H1 (cell line): ENCODE measurements around the gene RBM5. TPM values are rescaled to one million over a fixed set of nuclear protein-coding genes. Genes with fewer than 3 reads are reported as not detected.
A peak's percentile ranks its signal among the peaks of the same experiment; 100 is the strongest.

ENCODE experiments used
- CTCF ChIA-PET: fragments of 300-600 bp; sonication (Branson Sonifier 250); formaldehyde crosslinking; loops from one replicate; lab custom pipeline; 2021; ENCODE audit not compliant: partially characterized antibody; lab: Charles Lee
- POLR2A ChIA-PET: fragments of 300-600 bp; sonication (Branson Sonifier 250); formaldehyde crosslinking; loops from one replicate; lab custom pipeline; 2021; ENCODE audit warnings: inconsistent platforms; ENCODE audit not compliant: partially characterized antibody; lab: Charles Lee
- DNase-seq, 2 experiments: peaks; one replicate each; pipeline versions ENCODE4 v3.0.0 to v3.0.0-alpha.2; 2010 to 2022; ENCODE audit warnings: low spot score in 2 of 2, low read depth in 1 of 2, mixed read lengths in 1 of 2
- FAIRE-seq: peaks from 2 replicates; lab custom pipeline; 2011; peaks lifted over from hg19 to GRCh38; lab: Jason Lieb, UNC
- H2AFZ ChIP-seq: 2 replicates; pipeline ENCODE4 v1.8.1; 2012; ENCODE audit warnings: low read length, inconsistent platforms
- H2AK5ac ChIP-seq: 2 replicates; pipeline ENCODE4 v1.6.1; 2013; ENCODE audit warnings: low read depth, low read length
- H2BK120ac ChIP-seq: replicated peaks from 2 replicates; pipeline ENCODE3; 2013; ENCODE audit warnings: low read depth, low read length, inconsistent platforms
- H2BK12ac ChIP-seq: 2 replicates; pipeline ENCODE4 v1.6.1; 2013; ENCODE audit warnings: low read depth, low read length
- H2BK15ac ChIP-seq: 2 replicates; pipeline ENCODE4 v1.6.1; 2013; ENCODE audit warnings: low read length
- H2BK20ac ChIP-seq: 2 replicates; pipeline ENCODE4 v1.6.1; 2013; ENCODE audit warnings: low read length
- H2BK5ac ChIP-seq: 2 replicates; pipeline ENCODE4 v1.6.1; 2013; ENCODE audit warnings: low read depth, low read length
- H3K14ac ChIP-seq: 2 replicates; pipeline ENCODE4 v1.6.1; 2013; ENCODE audit warnings: inconsistent platforms; ENCODE audit not compliant: insufficient read length
- H3K18ac ChIP-seq: 2 replicates; pipeline ENCODE4 v1.6.1; 2013; ENCODE audit warnings: low read length; ENCODE audit errors: extremely low read depth
- H3K23ac ChIP-seq: 2 replicates; pipeline ENCODE4 v1.6.1; 2013; ENCODE audit warnings: inconsistent platforms; ENCODE audit not compliant: insufficient read length
- H3K23me2 ChIP-seq: 2 replicates; pipeline ENCODE4 v1.6.1; 2013; ENCODE audit warnings: low read depth, low read length
- H3K27ac ChIP-seq: 2 replicates; pipeline ENCODE4 v1.6.1; 2011; ENCODE audit warnings: low read depth, low read length, inconsistent platforms
- H3K27me3 ChIP-seq, 4 experiments: replicated peaks in 1 of 4; 1 replicate in 1 of 4; 2 replicates in 3 of 4; pipeline versions ENCODE4 v1.6.1 to v1.8.1; 2011 to 2013; ENCODE audit warnings: low read length in 3 of 4, mild to moderate bottlenecking in 3 of 4, inconsistent platforms in 2 of 4, mixed read lengths in 2 of 4, moderate library complexity in 1 of 4; ENCODE audit not compliant: control insufficient read depth in 3 of 4, insufficient read depth in 3 of 4; ENCODE audit errors: extremely low read depth in 1 of 4
- H3K36me3 ChIP-seq, 4 experiments: 2 replicates each; pipeline versions ENCODE4 v1.6.1 to v1.8.1; 2011 to 2013; ENCODE audit warnings: mild to moderate bottlenecking in 4 of 4, low read length in 3 of 4, moderate library complexity in 2 of 4, control low read depth in 1 of 4, inconsistent platforms in 1 of 4; ENCODE audit not compliant: insufficient read depth in 4 of 4, control insufficient read depth in 2 of 4
- H3K4ac ChIP-seq: replicated peaks from 2 replicates; pipeline ENCODE3; 2013; ENCODE audit warnings: low read length, low read depth, mixed read lengths, inconsistent platforms; ENCODE audit not compliant: insufficient read length
- H3K4me1 ChIP-seq, 4 experiments: replicated peaks in 1 of 4; 1 replicate in 1 of 4; 2 replicates in 3 of 4; pipeline versions ENCODE4 v1.6.1 to v1.8.1; 2011 to 2013; ENCODE audit warnings: low read length in 3 of 4, inconsistent platforms in 2 of 4, mixed read lengths in 1 of 4; ENCODE audit not compliant: insufficient read depth in 4 of 4, control insufficient read depth in 3 of 4
- H3K4me2 ChIP-seq, 2 experiments: 2 replicates each; pipeline versions ENCODE4 v1.6.1 to v1.8.1; 2011 to 2013; ENCODE audit warnings: low read depth in 2 of 2, low read length in 2 of 2, control low read depth in 1 of 2, inconsistent platforms in 1 of 2, mild to moderate bottlenecking in 1 of 2; ENCODE audit not compliant: insufficient read depth in 1 of 2
- H3K4me3 ChIP-seq, 4 experiments: fragments of 200-600, 300-600 bp in 1 of 4; sonication (generic), shearing (Covaris generic), sonication (Bioruptor Twin) in 1 of 4; 2 replicates each; pipeline versions ENCODE4 v1.5.1 to v1.8.1; 2011 to 2016; ENCODE audit warnings: low read length in 4 of 4, low read depth in 3 of 4, control low read depth in 2 of 4, inconsistent platforms in 2 of 4, mild to moderate bottlenecking in 2 of 4, mixed read lengths in 1 of 4, moderate library complexity in 1 of 4; ENCODE audit not compliant: insufficient read depth in 2 of 4; ENCODE audit errors: extremely low read depth in 1 of 4
- H3K56ac ChIP-seq: replicated peaks from 2 replicates; pipeline ENCODE3; 2013; ENCODE audit warnings: low read depth, mild to moderate bottlenecking, mixed read lengths, low read length, inconsistent platforms; ENCODE audit not compliant: insufficient read length
- H3K79me1 ChIP-seq: 2 replicates; pipeline ENCODE4 v1.6.1; 2013; ENCODE audit warnings: low read depth, low read length, control low read depth
- H3K79me2 ChIP-seq, 2 experiments: 2 replicates each; pipeline versions ENCODE4 v1.6.1 to v1.8.1; 2012 to 2013; ENCODE audit warnings: low read length in 2 of 2, mild to moderate bottlenecking in 2 of 2, inconsistent platforms in 1 of 2; ENCODE audit not compliant: insufficient read depth in 2 of 2, control insufficient read depth in 1 of 2
- H3K9ac ChIP-seq, 4 experiments: replicated peaks in 1 of 4; 1 replicate in 1 of 4; 2 replicates in 3 of 4; pipeline versions ENCODE4 v1.6.1 to v1.8.1; 2011 to 2013; ENCODE audit warnings: low read depth in 3 of 4, low read length in 3 of 4, control low read depth in 2 of 4, mild to moderate bottlenecking in 2 of 4, moderate library complexity in 2 of 4, inconsistent platforms in 1 of 4; ENCODE audit errors: extremely low read depth in 1 of 4
- H3K9me3 ChIP-seq, 2 experiments: 2 replicates each; pipeline versions ENCODE4 v1.6.1 to v1.8.1; 2012 to 2013; ENCODE audit warnings: mild to moderate bottlenecking in 2 of 2, moderate library complexity in 2 of 2, control low read depth in 1 of 2, inconsistent platforms in 1 of 2, low read depth in 1 of 2, low read length in 1 of 2, mixed read lengths in 1 of 2; ENCODE audit not compliant: insufficient read depth in 2 of 2
- H4K20me1 ChIP-seq, 2 experiments: replicated peaks in 1 of 2; 2 replicates each; pipeline versions ENCODE3 to v1.8.1; 2011 to 2013; ENCODE audit warnings: inconsistent platforms in 2 of 2, low read length in 2 of 2, mild to moderate bottlenecking in 1 of 2; ENCODE audit not compliant: insufficient read depth in 2 of 2, control insufficient read depth in 1 of 2
- H4K5ac ChIP-seq: 2 replicates; pipeline ENCODE4 v1.6.1; 2013; ENCODE audit warnings: low read length, low read depth, mixed read lengths, inconsistent platforms; ENCODE audit not compliant: insufficient read length
- H4K8ac ChIP-seq: 2 replicates; pipeline ENCODE4 v1.8.0; 2013; ENCODE audit warnings: mild to moderate bottlenecking, moderate library complexity, low read length, inconsistent platforms; ENCODE audit not compliant: insufficient read depth; ENCODE audit errors: extremely low read depth
- H4K91ac ChIP-seq: replicated peaks from 2 replicates; pipeline ENCODE3; 2013; ENCODE audit warnings: low read length, mixed read lengths, inconsistent platforms; ENCODE audit not compliant: insufficient read length
- BRCA1 ChIP-seq: IDR thresholded peaks from 2 replicates; pipeline ENCODE4 v1.6.1; 2012; ENCODE audit warnings: low read depth, low read length, improper control_type of control experiment
- CREB1 ChIP-seq: IDR thresholded peaks from 2 replicates; pipeline ENCODE4 v1.6.1; 2012; ENCODE audit warnings: inconsistent platforms
- CTBP2 ChIP-seq: IDR thresholded peaks from 2 replicates; pipeline ENCODE4 v1.7.0; 2011; ENCODE audit warnings: borderline replicate concordance, mild to moderate bottlenecking, moderate library complexity, mixed read lengths, low read length; ENCODE audit not compliant: insufficient read depth, insufficient read length
- EGR1 ChIP-seq: IDR thresholded peaks from 2 replicates; pipeline ENCODE4 v1.6.1; 2011; ENCODE audit warnings: low read depth, low read length, borderline replicate concordance
- EP300 ChIP-seq, 2 experiments: IDR thresholded peaks; 1 replicate in 1 of 2; 2 replicates in 1 of 2; pipeline ENCODE4 v1.6.1; 2011 to 2012; ENCODE audit warnings: low read depth in 2 of 2, low read length in 2 of 2, mild to moderate bottlenecking in 2 of 2, borderline replicate concordance in 1 of 2, inconsistent platforms in 1 of 2, moderate library complexity in 1 of 2
- KDM4A ChIP-seq: IDR thresholded peaks from one replicate; pipeline ENCODE4 v1.7.1; 2012; ENCODE audit warnings: low read depth, mild to moderate bottlenecking, moderate library complexity, low read length, inconsistent platforms; ENCODE audit not compliant: severe bottlenecking
- NRF1 ChIP-seq: IDR thresholded peaks from 2 replicates; pipeline ENCODE4 v1.6.1; 2011; ENCODE audit warnings: mild to moderate bottlenecking, low read depth, low read length, improper control_type of control experiment
- POLR2A ChIP-seq, 2 experiments: IDR thresholded peaks; 1 replicate in 1 of 2; 2 replicates in 1 of 2; pipeline ENCODE4 v1.6.1; 2011; ENCODE audit warnings: low read depth in 2 of 2, low read length in 2 of 2, mild to moderate bottlenecking in 2 of 2; ENCODE audit errors: control extremely low read depth in 1 of 2
- SAP30 ChIP-seq: fragments of 300-600 bp; sonication (generic); IDR thresholded peaks from 2 replicates; pipeline ENCODE4 v1.7.1; 2012; ENCODE audit warnings: low read length, moderate library complexity, mild to moderate bottlenecking, inconsistent platforms; ENCODE audit not compliant: insufficient read depth, insufficient replicate concordance
- SIN3A ChIP-seq, 2 experiments: IDR thresholded peaks in 1 of 2; conservative IDR thresholded peaks in 1 of 2; 2 replicates each; pipeline ENCODE4 v1.6.1; 2011 to 2012; ENCODE audit warnings: low read length in 2 of 2, improper control_type of control experiment in 1 of 2, low read depth in 1 of 2, mild to moderate bottlenecking in 1 of 2
- SP1 ChIP-seq: IDR thresholded peaks from 2 replicates; pipeline ENCODE4 v1.6.1; 2011; ENCODE audit warnings: low read depth, low read length
- WGBS, 2 experiments: shearing (Covaris generic) in 1 of 2; methylation state at CpG; one replicate each; pipeline versions ENCODE4 v1.1.6 to v1.1.7; 2013 to 2015; ENCODE audit warnings: low lambda C conversion rate in 2 of 2, mixed read lengths in 2 of 2, inconsistent platforms in 1 of 2, low coverage in 1 of 2, missing lambda C conversion rate in 1 of 2; ENCODE audit not compliant: insufficient replicate concordance in 2 of 2, insufficient coverage in 1 of 2, insufficient read length in 1 of 2; ENCODE audit errors: extremely low coverage in 1 of 2, missing lambda C conversion rate in 1 of 2; 5-methylcytosine and 5-hydroxymethylcytosine counted together
- polyA plus RNA-seq, 7 experiments: library from polyadenylated mRNA; depleted of rRNA in 3 of 7; stranded (reverse) in 5 of 7; unstranded in 2 of 7; fragments of >200 nt in 5 of 7; fragments of 200-250 nt in 2 of 7; gene quantifications; 1 replicate in 5 of 7; 2 replicates in 1 of 7; 4 replicates in 1 of 7; pipeline versions ENCODE4 v1.2.1 to v1.2.3, GENCODE V29; 2011 to 2013; ENCODE audit warnings: missing spikeins in 2 of 7, mixed read lengths in 2 of 7
- total RNA-seq: library from RNA; stranded (reverse); fragmentation: NEBNext Ultra II Directional; extraction: Animal tissue kit (Norgen Biotek cat#: 25700); gene quantifications from 2 replicates; pipeline ENCODE4 v1.2.1, GENCODE V29; 2021
- TF ChIP-seq, protein P1 (sequence below): IDR thresholded peaks from 2 replicates; pipeline ENCODE4 v1.6.1; 2011; ENCODE audit warnings: low read length, improper control_type of control experiment

RBM5 gene
- total and polyA plus RNA-seq, 2 of the 8 experiments (the other 6 are each of a cell fraction or from before 2014, with no cell fraction given) = 82.7 to 144 TPM

DNA sequence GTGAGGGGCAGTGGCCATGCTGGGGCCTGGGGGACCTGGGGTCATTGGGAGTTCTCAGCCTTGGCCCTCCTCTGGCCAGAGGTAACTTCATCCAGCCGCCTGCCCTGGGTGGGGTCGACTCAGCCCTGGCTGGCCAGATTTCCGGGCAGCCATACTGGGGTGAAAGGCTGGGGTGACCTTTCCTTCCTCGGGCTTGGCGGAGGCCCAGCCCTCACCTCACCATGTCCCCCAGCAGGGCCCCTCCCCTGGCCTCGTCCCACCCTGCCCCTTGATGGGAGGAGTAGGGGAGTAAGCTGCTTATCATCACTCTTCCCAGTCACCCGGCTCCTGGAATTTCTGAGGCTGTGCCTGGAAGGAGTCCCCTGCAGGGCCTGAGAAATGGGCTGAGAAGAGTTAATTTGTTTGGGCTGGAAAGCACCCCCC lies 71.9 kb downstream of the RBM5 start:
- no peak for FAIRE-seq
- H4K5ac ChIP-seq = no peak overlapping the region
- no peak overlapping the region for H3K4ac ChIP-seq
- H2AFZ ChIP-seq = no peak overlapping the region
- H3K56ac ChIP-seq = no peak overlapping the region
- peaks cover 0 to 34% of the 10 kb centered on the region in 2 experiments; a peak in 3 of 4 replicates for H3K79me2 ChIP-seq
- H3K27ac ChIP-seq = no peak overlapping the region
- H2BK15ac ChIP-seq = no peak overlapping the region
- H3K4me2 ChIP-seq = no peak overlapping the region
- H3K9ac ChIP-seq = no peak overlapping the region
- H2BK5ac ChIP-seq = 0 out of 2 replicates have a peak overlapping the region, but pooled peaks have one; percentile 66
- WGBS, 2 experiments = 86% methylated on average over 6 of the region's 7 CpGs; no CpG with 5 or more reads in 1 of the 2 experiments
- CTCF ChIA-PET = interaction anchor here (0.7 to 1.3 kb wide), 2 partner anchors 34 to 40 kb away, joined by 3 to 5 read pairs; no protein-coding TSS in a partner anchor
- peaks cover 7 to 20% (median 15%) of the 10 kb centered on the region in 4 experiments; a peak in 5 of 8 replicates for H3K36me3 ChIP-seq
- peaks cover 0 to 42% (median 28%) of the 10 kb centered on the region in 4 experiments; a peak in 6 of 7 replicates for H3K4me1 ChIP-seq
- peaks cover 3 to 18% of the 10 kb centered on the region in 2 experiments for H4K20me1 ChIP-seq
- H4K8ac ChIP-seq = no peak overlapping the region
- no peak overlapping the region for H2BK12ac ChIP-seq
- H2BK120ac ChIP-seq = no peak overlapping the region
- no peak overlapping the region for H2AK5ac ChIP-seq
- H3K4me3 ChIP-seq = no peak overlapping the region
- no peak overlapping the region for H3K18ac ChIP-seq
- no peak overlapping the region for H3K14ac ChIP-seq
- no peak overlapping the region for H2BK20ac ChIP-seq
- DNase-seq = no peak
- no peak overlapping the region for H4K91ac ChIP-seq
- peaks cover 25% of the 10 kb centered on the region for H3K79me1 ChIP-seq
- peaks cover 0 to 4% (median 0%) of the 10 kb centered on the region in 4 experiments; a peak in 2 of 7 replicates for H3K27me3 ChIP-seq
- no peak overlapping the region for H3K23ac ChIP-seq
- POLR2A ChIA-PET = interaction anchor here (1.6 to 6.6 kb wide), 2 partner anchors 22 to 39 kb away, joined by 5 to 65 read pairs; no protein-coding TSS in a partner anchor
- H3K23me2 ChIP-seq = peaks cover 12% of the 10 kb centered on the region; the same call in 1 of the 2 replicates
- no peaks in the 10 kb centered on the region for H3K9me3 ChIP-seq
- TF ChIP-seq POLR2A (IDR thresholded peaks at IDR 0.05; ENCODE audit: control extremely low read depth in 1 of 2, low read depth in 2 of 2, low read length in 2 of 2) (no peak), SIN3A (conservative IDR thresholded peaks at IDR 0.05 in 1 of 2, IDR thresholded peaks at IDR 0.05 in 1 of 2; ENCODE audit: low read depth in 1 of 2, low read length in 2 of 2) (no peak), SP1 (no peak), KDM4A (no peak), EGR1 (no peak), BRCA1 (no peak), SAP30 (no peak), CREB1 (no peak), EP300 (IDR thresholded peaks at IDR 0.05; ENCODE audit: borderline replicate concordance in 1 of 2, low read depth in 2 of 2, low read length in 2 of 2) (no peak), CTBP2 (no peak), NRF1 (no peak)
- TF ChIP-seq, protein P1, sequence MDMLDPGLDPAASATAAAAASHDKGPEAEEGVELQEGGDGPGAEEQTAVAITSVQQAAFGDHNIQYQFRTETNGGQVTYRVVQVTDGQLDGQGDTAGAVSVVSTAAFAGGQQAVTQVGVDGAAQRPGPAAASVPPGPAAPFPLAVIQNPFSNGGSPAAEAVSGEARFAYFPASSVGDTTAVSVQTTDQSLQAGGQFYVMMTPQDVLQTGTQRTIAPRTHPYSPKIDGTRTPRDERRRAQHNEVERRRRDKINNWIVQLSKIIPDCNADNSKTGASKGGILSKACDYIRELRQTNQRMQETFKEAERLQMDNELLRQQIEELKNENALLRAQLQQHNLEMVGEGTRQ = no peak
